H9 (cell line): ENCODE results near the gene SPAG6. TPM values are rescaled to one million over a fixed set of nuclear protein-coding genes. Genes with fewer than 3 reads are reported as not detected.

Experiments used
- DNase-seq: peaks from one replicate; pipeline ENCODE4 v3.0.0-alpha.2; 2017
- H2AFZ ChIP-seq: one replicate; pipeline ENCODE4 v1.6.1; 2013; ENCODE audit warnings: mild to moderate bottlenecking, low read length, control low read depth, moderate library complexity
- H2AK5ac ChIP-seq: 2 replicates; pipeline ENCODE4 v1.6.1; 2013; ENCODE audit warnings: low read length, control low read depth, mixed read lengths; ENCODE audit not compliant: insufficient read length
- H2BK120ac ChIP-seq: one replicate; pipeline ENCODE4 v1.6.1; 2013; ENCODE audit warnings: low read depth, mild to moderate bottlenecking, low read length, control low read depth, inconsistent platforms; ENCODE audit not compliant: poor library complexity, severe bottlenecking
- H2BK12ac ChIP-seq: 2 replicates; pipeline ENCODE4 v1.6.1; 2013; ENCODE audit warnings: low read length, control low read depth, mixed read lengths, low read depth; ENCODE audit not compliant: insufficient read length
- H2BK15ac ChIP-seq: 2 replicates; pipeline ENCODE4 v1.6.1; 2013; ENCODE audit warnings: low read depth, low read length, control low read depth
- H2BK20ac ChIP-seq: one replicate; pipeline ENCODE4 v1.6.1; 2013; ENCODE audit warnings: low read depth, mild to moderate bottlenecking, low read length, control low read depth, inconsistent platforms; ENCODE audit not compliant: poor library complexity, severe bottlenecking
- H2BK5ac ChIP-seq: 2 replicates; pipeline ENCODE4 v1.6.1; 2013; ENCODE audit warnings: low read length, control low read depth, mixed read lengths; ENCODE audit not compliant: insufficient read length
- H3K14ac ChIP-seq: 2 replicates; pipeline ENCODE4 v1.6.1; 2013; ENCODE audit warnings: low read length, control low read depth; ENCODE audit not compliant: insufficient read depth
- H3K18ac ChIP-seq: 2 replicates; pipeline ENCODE4 v1.6.1; 2013; ENCODE audit warnings: low read depth, mild to moderate bottlenecking, mixed read lengths, low read length, control low read depth; ENCODE audit not compliant: insufficient read length
- H3K23ac ChIP-seq: 2 replicates; pipeline ENCODE4 v1.6.1; 2013; ENCODE audit warnings: low read length, control low read depth, mixed read lengths, low read depth; ENCODE audit not compliant: insufficient read length
- H3K23me2 ChIP-seq: 2 replicates; pipeline ENCODE4 v1.6.1; 2013; ENCODE audit warnings: low read depth, mild to moderate bottlenecking, mixed read lengths, low read length, control low read depth; ENCODE audit not compliant: insufficient read length, poor library complexity, severe bottlenecking
- H3K27ac ChIP-seq: 2 replicates; pipeline ENCODE4 v1.5.1; 2013; ENCODE audit warnings: low read length, control low read depth, mixed read lengths, low read depth; ENCODE audit not compliant: insufficient read length
- H3K27me3 ChIP-seq: 2 replicates; pipeline ENCODE4 v1.6.1; 2013; ENCODE audit warnings: low read length, control low read depth, inconsistent platforms; ENCODE audit not compliant: insufficient read depth
- H3K4ac ChIP-seq: 2 replicates; pipeline ENCODE4 v1.6.1; 2013; ENCODE audit warnings: low read depth, mild to moderate bottlenecking, control low read depth, inconsistent platforms, low read length, moderate library complexity
- H3K4me1 ChIP-seq: 2 replicates; pipeline ENCODE4 v1.6.1; 2013; ENCODE audit warnings: low read length, control low read depth, inconsistent platforms; ENCODE audit not compliant: insufficient read depth
- H3K4me2 ChIP-seq: 2 replicates; pipeline ENCODE4 v1.6.1; 2013; ENCODE audit warnings: low read length, control low read depth, mixed read lengths; ENCODE audit not compliant: insufficient read length, insufficient read depth
- H3K56ac ChIP-seq: 2 replicates; pipeline ENCODE4 v1.6.1; 2013; ENCODE audit warnings: low read depth, mild to moderate bottlenecking, mixed read lengths, low read length, control low read depth; ENCODE audit not compliant: insufficient read length
- H3K79me1 ChIP-seq: 2 replicates; pipeline ENCODE4 v1.6.1; 2013; ENCODE audit warnings: low read depth, mild to moderate bottlenecking, moderate library complexity, low read length, control low read depth, inconsistent platforms; ENCODE audit not compliant: insufficient read depth, poor library complexity, severe bottlenecking
- H3K79me2 ChIP-seq: 2 replicates; pipeline ENCODE4 v1.6.1; 2013; ENCODE audit warnings: low read length, control low read depth, inconsistent platforms; ENCODE audit not compliant: insufficient read depth
- H3K9ac ChIP-seq: 2 replicates; pipeline ENCODE4 v1.6.1; 2013; ENCODE audit warnings: low read length, control low read depth, mixed read lengths; ENCODE audit not compliant: insufficient read length; ENCODE audit errors: extremely low read depth
- H3K9me3 ChIP-seq: one replicate; pipeline ENCODE4 v1.6.1; 2013; ENCODE audit warnings: low read depth, low read length, inconsistent platforms; ENCODE audit not compliant: control insufficient read depth
- H3T11ph ChIP-seq: one replicate; pipeline ENCODE4 v1.6.1; 2013; ENCODE audit warnings: mild to moderate bottlenecking, low read length, control low read depth, inconsistent platforms
- H4K20me1 ChIP-seq: one replicate; pipeline ENCODE4 v1.6.1; 2013; ENCODE audit not compliant: control insufficient read depth, insufficient read length, insufficient read depth
- H4K5ac ChIP-seq: 2 replicates; pipeline ENCODE4 v1.6.1; 2013; ENCODE audit warnings: low read depth, mild to moderate bottlenecking, mixed read lengths, low read length, control low read depth; ENCODE audit not compliant: insufficient read length
- H4K8ac ChIP-seq: replicated peaks from 2 replicates; pipeline ENCODE4 v1.6.1; 2013; ENCODE audit warnings: low read length, control low read depth, mixed read lengths, low read depth; ENCODE audit not compliant: insufficient read length
- H4K91ac ChIP-seq: 2 replicates; pipeline ENCODE4 v1.6.1; 2013; ENCODE audit warnings: low read depth, mild to moderate bottlenecking, moderate library complexity, mixed read lengths, low read length, control low read depth; ENCODE audit not compliant: insufficient read length
- H3K27ac Mint-ChIP-seq, 3 experiments: 2 replicates in 2 of 3; 3 replicates in 1 of 3; pipeline ENCODE4 v1.8.0; 2020 to 2021; ENCODE audit warnings: mixed read lengths in 3 of 3, mild to moderate bottlenecking in 1 of 3, moderate library complexity in 1 of 3
- H3K27me3 Mint-ChIP-seq: 2 replicates; pipeline ENCODE4 v1.8.0; 2021; ENCODE audit warnings: low read depth, mild to moderate bottlenecking, moderate library complexity, mixed read lengths
- H3K36me3 Mint-ChIP-seq, 3 experiments: 2 replicates in 2 of 3; 3 replicates in 1 of 3; pipeline ENCODE4 v1.8.0; 2020 to 2021; ENCODE audit warnings: low read depth in 3 of 3, mixed read lengths in 3 of 3; ENCODE audit not compliant: insufficient read depth in 1 of 3
- H3K4me1 Mint-ChIP-seq, 2 experiments: 2 replicates each; pipeline ENCODE4 v1.8.0; 2020; ENCODE audit warnings: mixed read lengths in 2 of 2
- H3K4me3 Mint-ChIP-seq, 2 experiments: 2 replicates in 1 of 2; 3 replicates in 1 of 2; pipeline ENCODE4 v1.8.0; 2020 to 2021; ENCODE audit warnings: mild to moderate bottlenecking in 2 of 2, mixed read lengths in 2 of 2, moderate library complexity in 1 of 2
- H3K9me3 Mint-ChIP-seq, 2 experiments: 2 replicates in 1 of 2; 3 replicates in 1 of 2; pipeline ENCODE4 v1.8.0; 2020; ENCODE audit warnings: mild to moderate bottlenecking in 2 of 2, mixed read lengths in 2 of 2, moderate library complexity in 1 of 2
- WGBS: extraction: QIAGEN DNeasy Blood & Tissue Kit; methylation state at CpG from one replicate; pipeline ENCODE4 v1.1.7; 2013; ENCODE audit warnings: missing lambda C conversion rate, low lambda C conversion rate, mixed read lengths; ENCODE audit not compliant: insufficient read length; ENCODE audit errors: extremely low coverage; 5-methylcytosine and 5-hydroxymethylcytosine counted together
- total RNA-seq: library from RNA; stranded (reverse); gene quantifications from 2 replicates; pipeline ENCODE4 v1.2.1, GENCODE V29; 2021
- TF ChIP-seq, protein P1 (sequence below): fragments of 200-600 bp; sonication (generic); conservative IDR thresholded peaks from 3 replicates; pipeline ENCODE4 v1.8.0; 2021; ENCODE audit warnings: antibody characterized with exemption, mild to moderate bottlenecking

Gene SPAG6
- total RNA-seq, 1 experiment from 2014 or later: 0.24 TPM

DNA sequence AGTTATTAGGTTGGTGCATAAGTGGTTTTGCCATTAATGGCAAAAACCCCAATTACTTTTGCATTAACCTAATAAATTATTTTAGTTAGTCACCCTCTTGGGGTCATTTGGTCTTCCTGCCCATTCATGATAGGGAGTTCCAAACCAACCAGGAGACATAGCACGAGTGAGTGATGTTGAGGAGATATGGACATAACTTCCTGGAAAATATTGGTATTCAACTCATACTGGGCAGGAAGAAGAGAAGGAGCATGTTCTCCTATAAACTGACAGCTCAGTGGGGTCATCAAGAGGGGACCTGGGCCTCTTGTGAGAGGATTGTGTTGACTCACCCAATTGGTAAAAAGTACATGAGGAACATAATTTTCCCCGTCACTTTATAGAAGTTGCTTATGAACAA, 23.7 kb downstream of the SPAG6 start:
- H4K5ac ChIP-seq: no peak overlapping the region
- no peak overlapping the region for H4K91ac ChIP-seq
- H4K8ac ChIP-seq: no peak overlapping the region
- DNase-seq: no peak
- no peak overlapping the region for H3K23ac ChIP-seq
- no peaks in the 10 kb centered on the region for H3K27me3 ChIP-seq
- no peaks in the 10 kb centered on the region for H3K4me1 ChIP-seq
- H2AFZ ChIP-seq: no peak overlapping the region
- no peak overlapping the region for H3T11ph ChIP-seq
- no peaks in the 10 kb centered on the region for H3K9me3 ChIP-seq
- no peak overlapping the region for H2BK20ac ChIP-seq
- WGBS: no CpG with 5 or more reads among the region's 2 CpGs
- no peak overlapping the region for H3K4me3 Mint-ChIP-seq
- no peak overlapping the region for H3K4ac ChIP-seq
- H3K9me3 Mint-ChIP-seq: no peaks in the 10 kb centered on the region
- no peak overlapping the region for H2BK15ac ChIP-seq
- H2BK5ac ChIP-seq: no peak overlapping the region
- no peaks in the 10 kb centered on the region; the same call in 1 of the 2 replicates for H3K27me3 Mint-ChIP-seq
- H3K36me3 Mint-ChIP-seq: no peaks in the 10 kb centered on the region
- no peak overlapping the region for H3K14ac ChIP-seq
- TF ChIP-seq, protein P1, sequence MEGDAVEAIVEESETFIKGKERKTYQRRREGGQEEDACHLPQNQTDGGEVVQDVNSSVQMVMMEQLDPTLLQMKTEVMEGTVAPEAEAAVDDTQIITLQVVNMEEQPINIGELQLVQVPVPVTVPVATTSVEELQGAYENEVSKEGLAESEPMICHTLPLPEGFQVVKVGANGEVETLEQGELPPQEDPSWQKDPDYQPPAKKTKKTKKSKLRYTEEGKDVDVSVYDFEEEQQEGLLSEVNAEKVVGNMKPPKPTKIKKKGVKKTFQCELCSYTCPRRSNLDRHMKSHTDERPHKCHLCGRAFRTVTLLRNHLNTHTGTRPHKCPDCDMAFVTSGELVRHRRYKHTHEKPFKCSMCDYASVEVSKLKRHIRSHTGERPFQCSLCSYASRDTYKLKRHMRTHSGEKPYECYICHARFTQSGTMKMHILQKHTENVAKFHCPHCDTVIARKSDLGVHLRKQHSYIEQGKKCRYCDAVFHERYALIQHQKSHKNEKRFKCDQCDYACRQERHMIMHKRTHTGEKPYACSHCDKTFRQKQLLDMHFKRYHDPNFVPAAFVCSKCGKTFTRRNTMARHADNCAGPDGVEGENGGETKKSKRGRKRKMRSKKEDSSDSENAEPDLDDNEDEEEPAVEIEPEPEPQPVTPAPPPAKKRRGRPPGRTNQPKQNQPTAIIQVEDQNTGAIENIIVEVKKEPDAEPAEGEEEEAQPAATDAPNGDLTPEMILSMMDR: no peak
- H4K20me1 ChIP-seq: no peaks in the 10 kb centered on the region
- no peak overlapping the region for H2AK5ac ChIP-seq
- no peak overlapping the region for H3K18ac ChIP-seq
- no peak overlapping the region for H3K56ac ChIP-seq
- H3K79me1 ChIP-seq: no peaks in the 10 kb centered on the region
- no peak overlapping the region for H3K9ac ChIP-seq
- no peaks in the 10 kb centered on the region for H3K23me2 ChIP-seq
- H3K27ac ChIP-seq: no peak overlapping the region
- no peaks in the 10 kb centered on the region for H3K4me1 Mint-ChIP-seq
- H3K27ac Mint-ChIP-seq: no peak overlapping the region
- H3K79me2 ChIP-seq: no peaks in the 10 kb centered on the region
- H2BK120ac ChIP-seq: no peak overlapping the region
- no peak overlapping the region for H2BK12ac ChIP-seq
- H3K4me2 ChIP-seq: no peak overlapping the region
